ENCODE data around the gene GP1BB. TPM values are rescaled to one million over a fixed set of nuclear protein-coding genes. Genes with fewer than 3 reads are reported as not detected.

The GP1BB gene
- total and polyA plus RNA-seq, 11 donors = 1.4 to 52.2 (median 10.7) TPM; not detected in 3

- intact Hi-C loops (cut with DNase I) = no loop called here
- Histone ChIP-seq H3K4me1 (peaks cover 0 to 12% (median 0%) of the 10 kb centered on the region in 12 donors), H3K27ac (no peak overlapping the region), H3K27me3 (peaks cover 0 to 22% (median 2%) of the 10 kb centered on the region in 9 donors), H3K9me3 (no peaks in the 10 kb centered on the region), H3K36me3 (no peaks in the 10 kb centered on the region), H3K4me3 (no peak overlapping the region)
- TF ChIP-seq CTCF (IDR thresholded peaks at IDR 0.05) (no peak), POLR2A (IDR thresholded peaks at IDR 0.05) (no peak)
- no peak for ATAC-seq
- 81 to 89% (median 83%) methylated on average over 12 to 15 of the region's 15 CpGs for WGBS, 4 donors
- DNase-seq = peak in 1 of 5 donors; percentile 9
Measured at GRCh38 chr22:19704355-19705015, 18.9 kb upstream of the GP1BB start.

- ATAC-seq (no peak), DNase-seq (peak in 1 of 5 donors; percentile 15)
- Histone ChIP-seq H3K4me3 (no peak overlapping the region), H3K4me1 (peaks cover 0 to 18% (median 0%) of the 10 kb centered on the region in 12 donors), H3K9me3 (no peaks in the 10 kb centered on the region), H3K27ac (no peak overlapping the region), H3K27me3 (peaks cover 0 to 22% (median 2%) of the 10 kb centered on the region in 9 donors), H3K36me3 (no peaks in the 10 kb centered on the region)
- TF ChIP-seq CTCF (IDR thresholded peaks at IDR 0.05) = no peak
- no peak for TF ChIP-seq POLR2A (IDR thresholded peaks at IDR 0.05)
- 61 to 70% (median 69%) methylated on average over 9 to 14 of the region's 14 CpGs for WGBS, 4 donors
- intact Hi-C loops (cut with DNase I) = no loop called here
Measured at GRCh38 chr22:19705181-19705934, 18.0 kb upstream of the GP1BB start.

- TF ChIP-seq CTCF (IDR thresholded peaks at IDR 0.05) (no peak), POLR2A (IDR thresholded peaks at IDR 0.05) (no peak)
- peaks cover 0 to 22% (median 2%) of the 10 kb centered on the region in 9 donors for H3K27me3 ChIP-seq
- peaks cover 0 to 18% (median 0%) of the 10 kb centered on the region in 12 donors for H3K4me1 ChIP-seq
- no peak overlapping the region for H3K27ac ChIP-seq
- H3K9me3 ChIP-seq = no peaks in the 10 kb centered on the region
- DNase-seq (peak in 1 of 5 donors; percentile 5), ATAC-seq (no peak)
- H3K4me3 ChIP-seq = no peak overlapping the region
- 84 to 90% (median 86%) methylated on average over 7 of the region's 7 CpGs for WGBS, 4 donors
- H3K36me3 ChIP-seq = no peaks in the 10 kb centered on the region
- intact Hi-C loops (cut with DNase I) = no loop called here
Measured at GRCh38 chr22:19706661-19707151, 16.6 kb upstream of the GP1BB start.
